EH (cell line): Measurements from ENCODE around the gene GLT1D1.
"Not testable (repeated sequence)": the region's sequence is repeated elsewhere in the genome, so short reads cannot be mapped to it uniquely, and the experiment has no call there.

Experiments used
- DNase-seq: peaks from one replicate; pipeline ENCODE4 v3.0.0-alpha.2; 2015; ENCODE audit warnings: low read depth

The GLT1D1 gene

DNA sequence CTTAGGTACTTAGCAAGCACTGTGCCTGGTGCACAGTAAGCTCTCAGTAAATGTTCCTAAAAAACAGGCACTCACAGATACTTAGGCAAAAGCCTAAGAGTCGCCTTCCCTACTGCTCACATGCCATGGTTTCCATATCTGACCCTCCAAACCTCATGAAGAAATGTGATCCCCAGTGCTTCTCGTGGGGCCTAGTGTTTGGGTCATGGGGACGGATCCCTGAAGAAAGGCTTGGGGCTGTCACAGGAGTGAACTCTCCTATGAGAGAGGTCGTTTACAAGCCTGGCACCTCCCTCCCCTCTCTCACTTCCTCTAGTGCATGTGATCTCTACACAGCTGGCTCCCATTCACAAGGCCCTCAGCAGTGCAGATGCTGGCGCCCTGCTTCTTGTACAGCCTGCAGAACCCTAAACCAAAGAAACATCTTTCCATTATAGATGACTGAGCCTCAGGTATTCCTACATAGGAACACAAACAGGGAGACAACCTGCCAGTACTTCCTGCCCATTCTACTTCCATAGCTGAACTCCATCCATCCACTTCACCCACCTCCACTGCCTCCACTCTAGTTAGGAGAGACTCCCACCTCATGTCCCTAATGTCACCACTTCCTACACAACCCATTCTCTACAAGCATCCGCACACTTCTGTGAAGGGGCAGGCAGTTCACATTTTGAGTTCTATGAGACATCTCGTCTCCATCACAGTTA lies 32.4 kb upstream of the GLT1D1 start:
- DNase-seq: no peak

- no peak for DNase-seq
Measured at GRCh38 chr12:128823216-128823915, 29.9 kb upstream of the GLT1D1 start.

DNA sequence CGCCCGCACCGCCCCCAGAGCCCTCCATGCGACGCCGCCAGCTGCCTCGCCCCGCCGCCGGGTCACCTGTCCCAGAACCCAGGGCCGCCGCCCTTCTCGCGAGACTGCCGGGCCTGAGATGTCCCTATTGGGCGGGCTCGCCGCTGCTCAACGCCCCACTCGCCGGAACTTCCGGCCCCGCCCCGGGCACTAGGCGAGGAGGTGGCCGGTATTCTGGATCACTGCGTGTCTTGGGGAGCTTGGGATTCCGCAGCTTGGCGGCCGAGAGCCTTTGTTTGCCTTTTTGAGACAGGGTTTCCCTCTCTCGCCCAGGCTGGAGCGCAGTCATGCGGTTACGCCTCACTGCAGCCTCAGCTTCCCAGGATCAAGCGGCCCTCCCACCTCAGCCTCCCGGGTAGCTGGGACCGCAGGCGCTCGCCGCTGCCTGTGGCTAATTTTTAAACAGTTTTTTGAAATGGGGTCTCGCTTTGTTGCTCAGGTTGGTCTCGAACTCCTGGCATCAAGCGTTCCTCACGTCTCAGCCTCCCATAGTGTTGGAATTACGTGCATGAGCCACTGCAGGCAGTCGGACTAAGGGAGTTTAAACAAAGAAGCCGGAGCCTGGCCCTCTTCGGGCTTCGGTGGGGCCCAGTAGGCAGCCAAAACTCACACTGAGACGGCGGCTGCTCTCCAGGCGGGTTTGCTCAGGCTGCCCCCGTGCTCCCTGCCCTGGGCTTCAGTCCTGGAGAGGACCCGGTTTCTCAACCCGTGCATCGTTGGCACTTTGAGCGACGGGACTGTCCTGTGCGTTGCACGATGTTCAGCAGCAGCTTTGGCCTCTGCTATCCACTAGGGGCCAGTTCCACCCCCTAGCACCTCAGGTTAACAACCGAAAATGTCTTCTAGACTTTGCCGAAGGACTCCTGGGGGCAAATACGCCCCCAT lies 29.1 kb upstream of the GLT1D1 start, which contains the start of gene SLC15A4:
Gene SLC15A4, minus strand, starts transcription at position 43 of the 924 bp plus-strand sequence. Its CDS starts 15 bp downstream, at position 28.
- peak; percentile 91 for DNase-seq

DNA sequence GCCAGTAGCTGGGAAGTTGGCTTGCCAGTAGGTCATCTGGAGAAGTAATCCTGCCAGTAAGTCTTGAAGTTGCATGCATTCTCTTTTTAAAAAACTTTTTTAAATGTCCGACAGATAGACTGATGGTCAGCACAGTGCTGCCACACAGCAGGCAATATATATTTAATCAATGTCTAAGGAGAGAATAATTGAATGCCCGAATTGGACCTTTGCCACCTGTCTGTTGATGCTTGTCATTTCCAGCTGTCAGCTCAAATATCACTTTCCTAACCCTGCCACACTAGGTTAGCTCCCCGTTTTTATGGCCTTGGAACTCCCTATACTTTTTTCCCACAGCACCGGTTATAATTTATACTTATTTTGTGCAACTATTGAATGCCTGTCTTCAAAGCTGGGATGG lies 27.4 kb upstream of the GLT1D1 start:
- no peak for DNase-seq

DNA sequence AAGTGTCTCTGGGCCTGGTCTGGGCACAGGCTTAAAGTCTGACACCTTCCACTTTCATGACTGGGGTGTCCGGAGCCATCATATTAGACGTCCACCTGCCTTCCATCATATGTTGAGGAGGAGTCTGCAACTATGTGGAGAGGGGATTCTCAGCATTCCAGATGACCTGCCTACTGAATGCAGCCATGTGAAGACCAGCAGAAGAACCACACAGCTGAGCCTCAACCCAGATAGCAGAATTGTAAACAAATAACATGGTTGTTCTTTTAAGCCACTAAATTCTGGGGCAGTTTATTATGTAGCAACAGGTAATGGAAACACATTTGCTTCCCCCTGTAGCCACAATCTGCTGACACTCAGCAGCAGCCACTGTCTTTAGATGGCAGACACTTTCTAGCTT lies 25.6 kb upstream of the GLT1D1 start:
- no peak for DNase-seq

DNA sequence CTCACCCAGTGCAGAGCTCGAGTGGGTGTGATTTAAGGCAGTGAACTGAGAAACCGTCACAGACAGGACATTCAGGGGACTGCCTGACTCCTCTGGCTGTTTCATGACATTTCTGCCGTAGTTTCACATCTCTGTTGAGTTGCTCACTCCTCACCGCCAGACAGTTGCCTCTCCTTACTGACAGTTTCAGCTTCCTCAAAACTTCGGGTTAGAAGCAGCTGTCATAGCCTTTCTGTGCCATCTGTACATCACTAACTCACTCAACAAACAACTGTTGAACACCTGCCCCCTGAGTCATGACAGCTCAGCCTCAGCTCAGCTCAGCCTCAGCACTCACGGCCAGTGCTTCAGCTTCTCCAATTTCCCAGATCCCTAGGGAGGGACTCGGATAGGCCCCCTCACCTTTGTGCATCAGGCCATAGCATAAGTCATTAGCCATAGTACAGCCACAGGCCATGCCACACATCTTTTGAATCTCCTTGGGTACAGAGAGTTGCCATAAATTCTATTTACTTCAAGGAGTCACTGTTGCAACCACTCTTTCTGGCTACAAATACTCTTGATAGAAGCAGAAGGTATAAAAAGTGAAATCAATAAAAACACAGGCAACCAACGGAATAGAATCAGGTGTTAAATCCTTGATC lies 23.3 kb upstream of the GLT1D1 start:
- no peak for DNase-seq

- no peak for DNase-seq
Measured at GRCh38 chr12:128830505-128830893, 22.8 kb upstream of the GLT1D1 start.

GRCh38 chr12:128833418-128833817 lies 19.9 kb upstream of the GLT1D1 start:
- no peak for DNase-seq

DNA sequence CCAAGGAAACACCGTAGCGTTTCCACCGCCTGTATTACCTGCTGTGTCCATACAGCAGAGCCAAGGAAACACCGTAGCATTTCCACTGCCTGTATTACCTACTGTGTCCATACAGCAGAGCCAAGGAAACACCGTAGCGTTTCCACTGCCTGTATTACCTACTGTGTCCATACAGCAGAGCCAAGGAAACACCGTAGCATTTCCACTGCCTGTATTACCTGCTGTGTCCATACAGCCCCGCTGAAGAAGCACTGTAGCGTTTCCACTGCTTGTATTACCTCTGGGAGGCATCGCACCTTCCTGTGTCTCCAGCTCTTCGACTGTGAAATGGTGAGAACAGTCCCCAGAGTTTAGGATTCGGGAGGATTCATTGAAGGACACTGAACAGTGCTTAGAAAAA lies 13.4 kb upstream of the GLT1D1 start:
- DNase-seq: not testable (repeated sequence)

DNA sequence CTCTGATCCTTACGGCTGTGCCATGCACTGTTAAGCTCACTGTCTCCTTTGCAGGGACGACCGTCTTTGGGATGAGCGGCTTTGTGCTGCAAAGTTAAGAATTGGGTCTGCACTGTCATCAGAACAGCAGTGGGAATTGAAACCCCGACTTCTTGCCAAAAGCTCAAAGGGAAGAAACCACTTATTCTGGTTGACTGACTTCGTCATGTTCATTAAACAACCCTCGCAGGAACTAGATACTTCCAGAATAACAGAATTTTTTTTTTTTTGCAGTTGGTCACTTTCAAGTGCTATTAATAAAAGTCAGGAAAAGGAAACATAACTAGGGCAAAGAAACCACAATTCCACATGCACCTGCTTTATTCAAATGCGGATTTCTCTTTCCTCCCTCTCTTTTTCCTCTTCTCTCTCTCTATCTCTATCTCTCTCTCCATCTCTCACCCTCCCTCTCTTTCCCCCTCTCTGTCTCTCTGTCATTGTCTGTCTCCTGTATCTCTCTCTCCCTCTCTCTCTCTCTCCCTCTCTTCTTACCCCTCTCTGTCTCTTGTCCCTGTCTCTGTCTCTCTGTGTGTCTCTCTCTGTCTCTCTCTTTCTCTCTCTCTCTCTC lies 12.3 kb upstream of the GLT1D1 start:
- DNase-seq: no peak

- no peak for DNase-seq
Measured at GRCh38 chr12:128842579-128842978, 10.7 kb upstream of the GLT1D1 start.

GRCh38 chr12:128843538-128843937 lies 9.7 kb upstream of the GLT1D1 start:
- DNase-seq: no peak

GRCh38 chr12:128844031-128844635 lies 9.1 kb upstream of the GLT1D1 start:
- no peak for DNase-seq

GRCh38 chr12:128846671-128847070 lies 6.6 kb upstream of the GLT1D1 start:
- not testable (repeated sequence) for DNase-seq

DNA sequence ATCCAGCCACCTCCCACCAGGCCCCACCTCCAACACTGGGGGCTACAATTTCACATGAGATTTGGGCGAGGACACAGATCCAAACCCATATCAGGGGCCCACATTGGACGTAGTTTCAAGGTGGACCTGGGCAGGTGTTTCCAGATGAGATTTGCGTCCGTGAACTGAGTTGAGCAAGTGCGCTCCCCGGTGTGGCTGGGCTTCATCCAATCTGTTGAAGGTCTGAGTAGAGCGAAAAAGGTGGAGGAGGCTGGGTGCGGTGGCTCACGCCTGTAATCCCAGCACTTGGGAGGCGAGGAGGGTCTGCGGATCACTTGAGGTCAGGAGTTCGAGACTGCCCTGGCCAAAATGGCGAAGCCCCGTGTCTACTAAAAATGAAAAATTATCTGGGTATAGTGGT lies 4.9 kb upstream of the GLT1D1 start:
- no peak for DNase-seq

DNA sequence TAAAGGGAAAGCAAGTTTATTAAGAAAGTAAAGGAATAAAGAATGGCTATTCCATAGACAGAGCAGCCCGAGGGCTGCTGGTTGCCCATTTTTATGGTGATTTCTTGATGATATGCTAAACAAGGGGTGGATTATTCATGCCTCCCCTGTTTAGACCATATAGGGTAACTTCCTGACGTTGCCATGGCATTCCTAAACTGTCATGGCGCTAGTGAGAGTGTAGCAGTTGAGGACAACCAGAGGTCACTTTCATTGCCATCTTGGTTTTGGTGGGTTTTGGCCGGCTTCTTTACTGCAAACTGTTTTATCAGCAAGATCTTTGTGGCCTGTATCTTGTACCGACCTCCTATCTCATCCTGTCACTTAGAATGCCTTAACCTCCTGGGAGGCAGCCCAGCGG lies 3.5 kb upstream of the GLT1D1 start:
- DNase-seq: not testable (repeated sequence)

GRCh38 chr12:128850400-128850799 lies 2.9 kb upstream of the GLT1D1 start:
- no peak for DNase-seq

GRCh38 chr12:128851429-128851828 lies 1.8 kb upstream of the GLT1D1 start:
- not testable (repeated sequence) for DNase-seq

DNA sequence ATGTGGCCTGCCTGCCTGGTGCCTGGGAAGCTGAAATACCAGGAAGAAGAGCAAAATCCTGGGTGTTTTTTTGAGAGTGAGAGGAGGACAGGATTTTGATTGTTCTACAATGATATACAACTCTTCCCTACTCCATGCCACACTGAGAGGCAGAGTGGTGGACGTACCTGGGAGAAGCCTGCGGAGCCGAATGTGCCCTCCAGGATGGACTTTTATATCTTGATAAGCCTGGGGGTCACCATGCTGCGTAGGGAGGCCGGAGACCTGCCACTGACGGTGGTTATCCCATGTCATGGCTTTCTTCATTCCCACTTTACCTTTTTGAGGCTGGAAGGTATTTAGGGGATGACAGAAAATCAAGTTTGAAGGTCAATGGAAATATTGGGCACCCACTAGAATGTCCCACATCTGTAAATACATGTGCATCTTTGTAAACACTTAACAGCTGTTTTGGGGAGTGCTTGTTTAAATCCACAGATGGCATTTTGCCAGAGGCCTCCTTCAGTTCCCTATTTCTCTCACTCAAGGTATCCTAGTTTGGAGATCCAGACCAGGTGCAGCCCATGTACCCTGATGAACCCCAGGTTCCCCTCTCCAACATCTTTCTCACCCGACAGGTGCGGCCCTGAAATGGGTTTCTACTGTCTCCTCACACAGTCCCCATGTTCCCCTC lies 1.1 kb upstream of the GLT1D1 start:
- DNase-seq: no peak

DNA sequence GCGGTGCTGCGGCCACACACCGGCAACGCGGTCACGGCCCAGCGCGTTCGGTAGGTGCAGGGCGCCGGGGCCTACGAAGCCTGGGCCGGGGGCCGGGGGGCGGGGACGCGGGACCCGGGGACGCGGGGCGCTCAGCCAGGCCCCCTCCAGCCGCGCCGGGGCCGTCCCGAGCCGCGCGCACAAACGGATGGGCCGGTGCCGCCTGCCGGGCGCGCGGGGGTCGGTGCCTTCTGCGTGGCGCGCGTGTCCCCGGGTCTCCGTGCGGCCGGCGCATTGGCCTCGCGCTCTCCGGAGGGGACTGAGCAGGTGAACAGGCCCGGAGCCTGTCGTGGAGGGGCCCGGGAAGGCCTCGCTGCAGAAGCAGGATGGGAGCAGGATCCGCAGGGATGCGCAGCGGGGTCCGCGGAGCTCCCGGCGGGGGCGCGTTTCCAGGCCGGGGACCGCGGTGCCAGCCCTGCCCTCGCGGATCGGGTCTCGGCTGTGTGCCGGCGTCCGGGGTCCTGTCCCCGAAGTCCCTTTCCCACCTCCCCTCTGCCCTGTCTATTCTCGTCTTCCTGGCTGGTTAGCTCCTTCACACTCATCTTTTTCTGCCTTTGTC lies 421 bp downstream of the GLT1D1 start:
- DNase-seq: no peak
